Epithelial cell of proximal tubule (primary cell): ENCODE data around the gene CCRL2. TPM values are rescaled to one million over a fixed set of nuclear protein-coding genes. Genes with fewer than 3 reads are reported as not detected.
"Not testable (repeated sequence)": the region's sequence is repeated elsewhere in the genome, so short reads cannot be mapped to it uniquely, and the experiment has no call there.

Source experiments
- DNase-seq: peaks from one replicate; pipeline ENCODE4 v3.0.0-alpha.2; 2011; ENCODE audit warnings: low read depth
- H3K4me3 ChIP-seq: 2 replicates; pipeline ENCODE4 v1.5.1; 2011; ENCODE audit warnings: low read depth, mild to moderate bottlenecking, low read length
- CTCF ChIP-seq: conservative IDR thresholded peaks from 2 replicates; pipeline ENCODE4 v1.5.1; 2012; ENCODE audit warnings: low read depth, mild to moderate bottlenecking, low read length
- total RNA-seq: library from RNA; depleted of rRNA; stranded (reverse); fragments of >200 nt; gene quantifications from 2 replicates; pipeline ENCODE4 v1.2.3, GENCODE V29; 2015

CCRL2 gene
- total RNA-seq, 1 donor from 2014 or later = not detected

DNA sequence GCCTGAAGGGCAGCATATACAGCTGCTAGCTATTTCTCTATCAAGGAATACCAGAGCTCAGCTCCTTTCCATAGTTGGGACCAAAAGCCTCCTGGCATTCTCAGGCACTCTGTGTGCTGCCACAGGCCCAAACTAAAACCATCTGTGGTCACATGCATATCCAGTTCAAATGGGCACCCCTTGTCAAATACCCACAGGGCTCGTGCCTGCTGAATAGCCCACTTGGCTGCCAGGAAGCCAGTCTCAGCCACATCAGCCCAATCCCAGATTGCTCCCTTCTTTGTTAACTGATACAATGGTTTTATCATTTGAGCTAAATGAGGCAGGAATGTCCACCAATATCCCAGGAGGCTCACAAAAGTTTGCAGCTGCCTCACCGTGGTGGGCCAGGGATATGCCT, 13.9 kb downstream of the CCRL2 start:
- no peak for TF ChIP-seq CTCF
- DNase-seq = no peak
- no peak overlapping the region for H3K4me3 ChIP-seq

GRCh38 chr3:46422617-46423016, 15.6 kb downstream of the CCRL2 start:
- no peak for TF ChIP-seq CTCF
- DNase-seq = no peak

GRCh38 chr3:46423588-46423987, 16.5 kb downstream of the CCRL2 start:
- TF ChIP-seq CTCF = no peak
- H3K4me3 ChIP-seq = no peak overlapping the region
- DNase-seq = peak; percentile 59

More at GRCh38 chr3:46422617-46423016, 15.6 kb downstream of the CCRL2 start:
- H3K4me3 ChIP-seq = no peak overlapping the region

DNA sequence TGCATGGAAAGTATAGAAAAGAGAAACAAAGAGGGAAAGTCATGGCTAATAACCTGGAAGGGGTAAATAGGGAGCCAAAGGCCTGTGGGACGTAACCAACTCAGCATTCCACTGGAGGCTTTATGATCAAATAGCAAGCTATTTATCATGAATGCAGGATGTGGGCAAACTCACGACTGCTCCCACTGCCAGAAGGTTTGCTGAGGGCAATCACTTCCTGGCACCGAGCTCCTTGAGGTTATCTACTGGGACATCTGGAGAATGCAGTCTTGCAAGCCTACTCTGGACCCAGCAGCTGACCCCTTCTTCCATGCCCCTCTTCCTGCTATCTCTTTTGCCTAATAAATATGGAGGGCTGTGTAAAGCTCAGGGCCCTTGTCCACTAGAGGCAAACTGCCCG, 19.4 kb downstream of the CCRL2 start:
- not testable (repeated sequence) for H3K4me3 ChIP-seq, DNase-seq

DNA sequence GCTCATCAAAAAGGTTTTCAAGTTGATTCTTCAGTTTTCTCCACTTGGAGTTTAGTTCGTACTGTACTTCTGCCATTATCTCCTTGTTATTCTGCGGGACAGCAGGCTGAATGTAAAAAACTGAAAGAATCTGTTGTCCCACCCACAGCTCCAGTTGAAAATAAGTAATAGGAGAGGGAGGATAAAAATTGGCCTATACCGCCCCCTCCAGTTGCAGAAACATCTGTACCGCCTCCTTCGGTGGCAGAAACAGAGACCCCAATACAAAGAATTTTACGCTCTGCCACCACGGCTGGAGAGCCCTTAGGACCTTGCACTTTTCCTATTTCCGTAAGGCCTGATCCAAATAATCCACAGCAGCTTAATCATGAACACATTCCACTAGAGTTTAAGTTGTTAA, 20.3 kb downstream of the CCRL2 start:
- not testable (repeated sequence) for DNase-seq, H3K4me3 ChIP-seq

DNA sequence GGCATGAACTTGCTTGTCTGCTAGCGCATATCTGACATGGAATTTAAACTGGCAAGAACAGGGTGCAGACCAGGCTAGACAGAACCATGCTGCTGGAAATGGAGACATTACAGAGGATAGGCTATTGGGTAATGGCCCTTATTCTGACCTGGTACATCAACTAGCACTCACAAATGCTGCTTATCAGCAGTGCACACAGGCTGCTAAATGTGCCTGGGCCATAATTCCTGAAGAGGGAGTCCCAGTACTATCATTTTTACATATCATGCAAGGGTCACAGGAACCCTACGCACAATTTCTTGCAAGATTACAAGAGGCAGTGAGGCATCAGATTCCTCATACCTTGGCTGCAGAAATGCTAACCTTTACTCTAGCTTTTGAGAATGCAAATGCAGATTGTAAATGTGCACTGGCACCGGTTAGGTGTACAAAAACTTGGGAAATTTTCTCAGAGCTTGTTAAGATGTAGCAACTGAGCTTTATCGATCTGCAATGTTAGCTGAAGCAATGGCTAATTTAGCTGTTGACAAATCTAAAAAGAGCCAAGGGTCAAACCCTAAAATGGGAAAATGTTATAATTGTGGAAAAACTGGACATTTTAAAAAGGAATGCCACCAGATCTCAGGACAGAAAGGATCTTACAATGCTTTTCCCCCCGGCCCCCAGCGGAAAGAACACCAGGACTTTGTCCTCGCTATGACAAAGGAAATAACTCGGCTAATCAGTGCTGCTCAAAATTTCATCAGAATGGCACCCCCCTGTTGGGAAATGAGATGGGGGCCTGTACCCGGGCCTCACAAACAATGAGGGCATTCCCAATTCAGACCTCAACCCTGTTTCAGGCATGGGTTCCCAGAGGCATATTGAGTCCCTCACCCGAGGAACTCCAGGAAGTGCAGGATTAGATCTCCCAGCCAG, 21.1 kb downstream of the CCRL2 start:
- no peak overlapping the region for H3K4me3 ChIP-seq
- no peak for TF ChIP-seq CTCF
- no peak for DNase-seq

GRCh38 chr3:46429250-46429649, 22.2 kb downstream of the CCRL2 start:
- no peak for DNase-seq
- no peak overlapping the region for H3K4me3 ChIP-seq
- no peak for TF ChIP-seq CTCF

GRCh38 chr3:46429671-46430070, 22.6 kb downstream of the CCRL2 start:
- no peak for TF ChIP-seq CTCF
- no peak for DNase-seq
- no peak overlapping the region for H3K4me3 ChIP-seq

GRCh38 chr3:46430879-46431278, 23.8 kb downstream of the CCRL2 start:
- not testable (repeated sequence) for H3K4me3 ChIP-seq, DNase-seq

GRCh38 chr3:46431905-46432304, 24.8 kb downstream of the CCRL2 start:
- H3K4me3 ChIP-seq, DNase-seq: not testable (repeated sequence)

- not testable (repeated sequence) for DNase-seq
Observed at GRCh38 chr3:46433118-46433517, 26.1 kb downstream of the CCRL2 start.

More at GRCh38 chr3:46433118-46433517, 26.1 kb downstream of the CCRL2 start:
- not testable (repeated sequence) for H3K4me3 ChIP-seq
